ENCODE measurements around the gene LKAAEAR1. TPM values are rescaled to one million over a fixed set of nuclear protein-coding genes. Genes with fewer than 3 reads are reported as not detected.

LKAAEAR1 gene
- total RNA-seq, 1 donor from 2014 or later = 0.39 TPM

DNA sequence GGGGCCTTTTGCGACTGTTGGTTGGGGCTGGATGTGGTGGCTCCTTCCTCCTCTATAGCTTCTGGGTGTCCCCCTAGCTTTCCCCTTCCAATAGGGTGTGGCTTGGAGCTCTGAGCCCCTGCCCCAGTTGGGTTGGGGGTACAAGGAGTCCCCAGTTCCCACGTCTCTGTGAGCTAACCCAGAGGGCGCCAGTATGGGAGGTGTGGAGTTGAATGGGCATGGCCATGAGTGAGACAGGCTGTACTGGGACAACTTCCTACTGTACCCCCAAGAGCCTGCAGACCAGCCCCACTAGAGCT is 47.0 kb downstream of the LKAAEAR1 start:
- no peak for DNase-seq

DNA sequence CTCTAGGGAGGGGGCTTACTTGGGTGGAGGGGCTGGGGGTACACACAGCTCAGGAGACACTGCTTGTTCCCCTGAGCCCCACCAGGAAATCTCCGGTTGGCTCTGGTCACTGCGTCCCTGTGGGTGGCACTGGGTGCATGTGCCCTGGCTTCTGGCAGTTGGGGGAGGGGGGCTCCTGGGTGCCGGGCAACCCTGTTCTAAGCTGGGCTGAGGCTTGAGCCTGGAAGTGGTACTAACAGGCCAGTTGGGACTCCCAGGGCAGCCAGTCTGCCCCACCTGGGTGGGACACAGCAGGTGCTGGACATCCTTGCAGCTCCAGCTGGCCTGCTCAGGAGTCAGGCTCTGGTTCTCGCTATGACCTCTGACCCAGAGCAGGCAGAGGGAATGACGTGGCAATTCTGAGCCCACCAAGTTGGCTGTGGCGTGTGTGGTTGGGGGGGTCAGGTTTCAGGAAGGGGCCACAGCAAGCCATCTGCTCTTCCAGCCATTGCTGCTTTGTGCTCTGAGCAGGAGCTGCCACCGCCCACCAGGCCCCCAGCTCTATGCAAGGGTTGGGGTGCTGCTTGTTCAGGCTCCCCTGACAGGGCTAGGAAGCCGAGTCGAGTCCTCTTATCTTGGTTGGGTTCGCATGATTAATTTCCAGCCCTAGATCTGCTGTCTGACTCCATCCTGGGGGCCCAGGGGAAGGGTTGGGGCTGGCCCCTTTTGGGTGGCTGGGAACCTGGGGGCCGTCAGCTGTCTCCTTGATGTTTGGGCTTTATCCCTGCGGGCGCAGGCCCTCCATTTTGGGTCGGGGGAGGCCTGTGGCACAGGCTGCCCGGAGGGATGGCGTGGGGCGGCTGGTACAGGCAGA is 47.6 kb downstream of the LKAAEAR1 start:
- DNase-seq = no peak

DNA sequence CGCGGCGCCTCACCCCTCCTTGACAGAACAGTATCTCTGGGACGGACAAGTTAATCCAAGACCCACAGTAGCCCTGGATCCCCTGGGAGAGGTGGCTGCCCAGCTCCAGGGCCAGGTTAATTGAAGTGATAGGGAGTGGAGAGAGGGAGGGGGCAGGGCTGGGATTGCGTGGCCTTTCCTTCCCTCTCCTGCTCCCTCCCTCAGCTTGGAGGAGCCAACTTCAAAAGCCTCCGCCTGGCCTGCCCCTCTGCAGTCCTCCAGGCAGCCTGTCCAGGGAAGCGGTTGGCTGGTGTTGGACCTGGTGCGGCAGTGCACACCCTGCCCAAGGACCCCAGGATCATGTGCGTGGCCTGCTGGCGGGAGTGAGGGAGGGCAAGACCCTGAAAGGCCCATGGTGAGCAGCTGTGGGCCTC is 48.3 kb downstream of the LKAAEAR1 start, which contains the start of gene C20orf204:
C20orf204 (plus strand) TSS at position 250 of the 413 bp plus-strand sequence; CDS start at position 392, 142 bp downstream.
- DNase-seq = no peak

DNA sequence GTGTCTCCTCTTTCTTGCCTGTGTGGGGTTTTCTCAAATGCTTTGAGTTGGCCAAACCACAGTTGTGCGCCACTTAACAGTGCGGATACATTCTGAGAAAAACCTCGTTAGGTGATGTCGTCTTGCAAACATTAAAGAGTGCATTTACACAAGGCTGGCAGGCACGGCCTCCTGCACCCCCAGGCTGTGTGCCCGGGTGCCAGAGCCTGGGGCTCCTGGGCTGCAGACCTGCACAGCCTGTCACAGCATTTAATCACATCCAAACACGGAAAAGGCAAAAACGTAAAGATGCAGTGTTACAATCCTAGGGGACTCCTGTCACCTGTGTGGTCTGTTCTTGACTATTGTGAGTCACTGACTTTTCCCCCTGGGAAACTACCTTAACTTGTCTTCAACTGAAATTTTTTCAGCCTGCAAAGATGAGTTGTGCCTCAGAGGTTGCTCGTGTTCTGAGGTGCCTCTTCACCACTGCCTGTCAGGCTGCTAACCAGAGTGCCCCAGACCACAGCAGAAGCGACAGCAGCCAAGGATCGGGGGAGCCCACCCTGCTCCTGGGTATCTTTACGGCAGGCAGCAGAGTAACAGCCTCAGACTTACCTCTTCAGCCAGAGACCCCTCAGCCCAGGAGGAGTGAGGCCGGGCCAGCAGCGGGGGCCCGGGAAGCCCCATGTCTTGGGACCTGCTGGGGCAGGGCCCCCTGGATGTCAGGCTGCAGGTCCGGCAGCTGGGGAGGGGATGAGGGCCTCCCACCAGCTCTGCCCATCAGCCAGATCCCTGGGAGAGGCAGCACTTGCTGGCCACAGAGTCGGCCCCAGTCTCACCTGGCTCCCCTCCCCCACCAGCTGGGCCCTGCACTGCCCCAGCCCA is 48.9 kb downstream of the LKAAEAR1 start:
- no peak for DNase-seq

DNA sequence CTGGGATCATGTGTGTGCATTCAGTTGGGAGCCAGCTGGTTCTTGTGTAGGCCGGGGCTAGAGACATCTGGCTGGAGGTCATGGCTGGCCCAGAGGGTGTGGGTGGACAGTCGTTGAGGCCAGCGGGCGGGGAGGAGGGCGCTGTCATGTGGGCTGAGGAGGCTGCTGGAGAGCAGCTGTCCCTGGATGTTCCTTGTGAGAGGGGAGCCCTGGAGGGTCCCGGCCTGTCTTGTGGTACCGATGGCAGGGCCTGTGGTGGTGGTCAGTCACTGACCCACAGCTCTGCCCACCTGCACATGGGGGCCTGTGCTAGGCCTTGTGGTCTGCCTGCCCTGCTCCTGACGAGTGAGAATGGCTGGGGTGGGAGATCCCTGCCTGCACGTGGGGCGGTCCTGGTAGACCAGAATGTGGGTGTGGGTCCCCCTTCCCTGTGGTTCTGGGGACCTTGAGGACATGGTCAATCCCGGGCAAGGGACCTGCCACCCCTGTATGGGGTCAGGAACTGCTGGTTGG is 50.2 kb downstream of the LKAAEAR1 start:
- no peak for DNase-seq

Small RNA genes within 50 kb of the gene (small RNA-seq; reads per million reads assigned to genes)
- gene AL355803.1 (ENCODE audit: low replicate concordance) (not detected), gene MIR6813 (ENCODE audit: low replicate concordance) (not detected)

Other genes starting within 250 kb of the LKAAEAR1 start
- not detected for gene ABHD16B, start 222.9 kb downstream of the LKAAEAR1 start, total RNA-seq
- gene TPD52L2, start 219.1 kb downstream of the LKAAEAR1 start, total RNA-seq = 39.3 TPM
- gene DNAJC5, start 189.3 kb downstream of the LKAAEAR1 start, total RNA-seq = 20.9 TPM
- 23.0 TPM for gene UCKL1, start 128.0 kb downstream of the LKAAEAR1 start, total RNA-seq
- 9.7 TPM for gene ZNF512B, start 114.5 kb downstream of the LKAAEAR1 start, total RNA-seq
- 1.6 TPM for gene SAMD10, start 104.8 kb downstream of the LKAAEAR1 start, total RNA-seq
- gene PRPF6, start 103.3 kb downstream of the LKAAEAR1 start, total RNA-seq = 39.9 TPM
- gene C20orf204, start 48.2 kb downstream of the LKAAEAR1 start, total RNA-seq = 0.39 TPM
- 3.7 TPM for gene SOX18, start 34.8 kb downstream of the LKAAEAR1 start, total RNA-seq
- 15.1 TPM for gene TCEA2, start 21.2 kb downstream of the LKAAEAR1 start, total RNA-seq
- gene RGS19, start 4.9 kb downstream of the LKAAEAR1 start, total RNA-seq = 6.6 TPM
- gene OPRL1, start 4.3 kb downstream of the LKAAEAR1 start, total RNA-seq = 0.89 TPM
- gene NPBWR2, start 23.2 kb upstream of the LKAAEAR1 start, total RNA-seq = not detected
- gene MYT1, start 80.1 kb upstream of the LKAAEAR1 start, total RNA-seq = 0.20 TPM
- gene PCMTD2, start 171.3 kb upstream of the LKAAEAR1 start, total RNA-seq = 81.8 TPM